Measurements from ENCODE around the gene ALLC. TPM values are rescaled to one million over a fixed set of nuclear protein-coding genes. Genes with fewer than 3 reads are reported as not detected.

The ALLC gene
- total and polyA plus RNA-seq, 2 donors (not counting 1 experiment from before 2014, with no cell fraction given), result not detected

DNA sequence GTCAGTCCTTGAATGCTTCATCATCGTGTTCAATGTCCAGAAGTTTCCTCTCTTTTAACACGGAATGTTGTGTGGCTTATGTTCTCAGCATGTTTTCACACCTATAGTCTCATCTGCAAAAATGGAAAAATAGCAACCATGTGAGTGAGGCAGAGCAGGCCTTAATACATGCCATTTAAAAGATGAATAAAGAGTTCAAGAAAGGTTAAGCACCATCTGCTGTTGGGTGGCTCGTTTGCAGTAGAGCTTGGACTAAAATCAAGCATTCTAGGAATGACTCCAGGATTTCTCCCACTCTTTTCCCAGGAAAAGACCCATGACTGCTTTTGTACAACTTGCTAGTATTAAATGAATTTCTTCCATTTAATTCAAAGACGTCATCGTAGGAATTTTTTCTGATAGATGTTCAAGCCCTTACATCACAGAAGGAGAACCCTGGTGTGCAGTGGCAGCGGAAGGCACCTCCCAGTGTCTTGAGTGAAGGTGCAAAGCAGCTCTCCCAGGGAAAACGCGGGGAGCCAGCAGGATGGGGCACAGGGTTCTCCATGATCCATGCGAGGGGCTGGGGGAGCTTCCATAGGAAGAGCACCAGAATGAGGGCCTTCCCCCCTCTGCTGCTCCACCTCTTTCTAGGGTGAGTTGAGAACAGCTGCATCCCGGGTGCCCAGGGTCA, 55.0 kb downstream of the ALLC start:
- no peaks in the 10 kb centered on the region for H3K4me1 ChIP-seq (ENCODE audit: control insufficient read depth, extremely low read depth, insufficient read depth, low read length)
- no peak overlapping the region for H3K9ac ChIP-seq (ENCODE audit: insufficient read depth, low read length)
- H3K36me3 ChIP-seq (ENCODE audit: control insufficient read depth, insufficient read depth, low read length), result no peaks in the 10 kb centered on the region
- H3K27ac ChIP-seq (ENCODE audit: insufficient read depth, low read length), result no peak overlapping the region
- no peak overlapping the region for H3K4me2 ChIP-seq (ENCODE audit: extremely low read depth, insufficient read depth, low read length)
- TF ChIP-seq, protein P1, sequence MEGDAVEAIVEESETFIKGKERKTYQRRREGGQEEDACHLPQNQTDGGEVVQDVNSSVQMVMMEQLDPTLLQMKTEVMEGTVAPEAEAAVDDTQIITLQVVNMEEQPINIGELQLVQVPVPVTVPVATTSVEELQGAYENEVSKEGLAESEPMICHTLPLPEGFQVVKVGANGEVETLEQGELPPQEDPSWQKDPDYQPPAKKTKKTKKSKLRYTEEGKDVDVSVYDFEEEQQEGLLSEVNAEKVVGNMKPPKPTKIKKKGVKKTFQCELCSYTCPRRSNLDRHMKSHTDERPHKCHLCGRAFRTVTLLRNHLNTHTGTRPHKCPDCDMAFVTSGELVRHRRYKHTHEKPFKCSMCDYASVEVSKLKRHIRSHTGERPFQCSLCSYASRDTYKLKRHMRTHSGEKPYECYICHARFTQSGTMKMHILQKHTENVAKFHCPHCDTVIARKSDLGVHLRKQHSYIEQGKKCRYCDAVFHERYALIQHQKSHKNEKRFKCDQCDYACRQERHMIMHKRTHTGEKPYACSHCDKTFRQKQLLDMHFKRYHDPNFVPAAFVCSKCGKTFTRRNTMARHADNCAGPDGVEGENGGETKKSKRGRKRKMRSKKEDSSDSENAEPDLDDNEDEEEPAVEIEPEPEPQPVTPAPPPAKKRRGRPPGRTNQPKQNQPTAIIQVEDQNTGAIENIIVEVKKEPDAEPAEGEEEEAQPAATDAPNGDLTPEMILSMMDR (conservative IDR thresholded peaks at IDR 0.05 in 1 of 2, IDR thresholded peaks at IDR 0.05 in 1 of 2; ENCODE audit: low read depth in 1 of 2, low read length in 2 of 2), result no peak
- TF ChIP-seq EZH2 (IDR thresholded peaks at IDR 0.05; ENCODE audit: low read length, missing control alignments), result no peak
- H3K79me2 ChIP-seq (ENCODE audit: control insufficient read depth, insufficient read depth, low read length), result no peaks in the 10 kb centered on the region
- no peaks in the 10 kb centered on the region for H3K9me3 ChIP-seq (ENCODE audit: control insufficient read depth, insufficient read depth, low read depth, low read length)
- H3K27me3 ChIP-seq (ENCODE audit: control insufficient read depth, insufficient read depth, low read length), result no peaks in the 10 kb centered on the region
- DNase-seq (ENCODE audit: low read depth in 2 of 2), result peak; percentile 18 to 30
- no peaks in the 10 kb centered on the region for H4K20me1 ChIP-seq (ENCODE audit: control insufficient read depth, extremely low read depth, insufficient read depth, low read length)
- no peak overlapping the region for H3K4me3 ChIP-seq (replicated peaks in 1 of 4; ENCODE audit: control extremely low read depth in 1 of 4, insufficient read depth in 1 of 4, low read depth in 3 of 4, low read length in 4 of 4)
- no peak overlapping the region for H2AFZ ChIP-seq (ENCODE audit: low read length)

DNA sequence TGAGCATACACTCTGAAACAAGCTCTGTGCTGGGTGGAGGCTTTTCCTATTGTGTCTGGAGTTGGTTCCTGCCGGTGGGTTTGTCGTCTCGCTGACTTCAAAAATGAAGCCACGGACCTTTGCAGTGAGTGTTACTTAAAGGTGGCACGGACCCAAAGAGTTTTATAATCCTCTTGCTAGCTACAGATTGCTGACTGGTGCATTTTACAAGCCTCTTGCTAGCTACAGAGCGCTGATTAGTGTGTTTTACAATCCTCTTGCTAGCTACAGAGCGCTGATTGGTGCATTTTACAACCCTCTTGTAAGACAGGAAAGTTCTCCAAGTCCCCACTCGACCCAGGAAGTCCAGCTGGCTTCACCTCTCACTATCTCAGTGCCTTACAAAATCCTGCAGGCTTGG, 60.7 kb downstream of the ALLC start:
- Histone ChIP-seq H3K4me3 (replicated peaks in 1 of 4; ENCODE audit: control extremely low read depth in 1 of 4, insufficient read depth in 1 of 4, low read depth in 3 of 4, low read length in 4 of 4) (no peak overlapping the region), H3K9ac (ENCODE audit: insufficient read depth, low read length) (no peak overlapping the region)
- TF ChIP-seq, protein P1 (conservative IDR thresholded peaks at IDR 0.05 in 1 of 2, IDR thresholded peaks at IDR 0.05 in 1 of 2; ENCODE audit: low read depth in 1 of 2, low read length in 2 of 2), result no peak
- TF ChIP-seq EZH2 (IDR thresholded peaks at IDR 0.05; ENCODE audit: low read length, missing control alignments), result no peak

DNA sequence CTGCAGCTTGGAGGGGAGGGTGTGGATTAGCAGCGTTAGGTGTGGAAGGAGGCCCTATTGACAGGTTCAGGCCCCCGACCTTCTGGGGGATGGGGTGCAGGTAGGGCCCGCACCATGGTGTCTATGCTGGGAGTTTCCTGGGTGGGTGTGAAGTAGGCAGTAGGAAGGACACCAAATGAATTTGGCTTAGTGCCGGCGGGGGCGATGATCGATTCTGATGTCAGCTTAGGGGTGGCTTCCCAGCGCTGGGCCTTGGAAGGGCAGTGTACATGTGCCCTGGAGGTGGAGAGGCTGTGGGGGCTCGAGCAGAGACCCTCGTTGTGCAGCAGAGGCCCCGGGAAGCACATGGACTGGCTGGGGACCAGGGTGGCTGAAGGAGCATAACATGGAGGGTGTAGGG, 67.0 kb downstream of the ALLC start:
- Histone ChIP-seq H3K79me2 (ENCODE audit: control insufficient read depth, insufficient read depth, low read length) (no peaks in the 10 kb centered on the region), H3K9ac (ENCODE audit: insufficient read depth, low read length) (no peak overlapping the region), H4K20me1 (ENCODE audit: control insufficient read depth, extremely low read depth, insufficient read depth, low read length) (no peaks in the 10 kb centered on the region), H3K4me1 (ENCODE audit: control insufficient read depth, extremely low read depth, insufficient read depth, low read length) (no peaks in the 10 kb centered on the region), H3K4me3 (replicated peaks in 1 of 4; ENCODE audit: control extremely low read depth in 1 of 4, insufficient read depth in 1 of 4, low read depth in 3 of 4, low read length in 4 of 4) (no peak overlapping the region), H3K4me2 (ENCODE audit: extremely low read depth, insufficient read depth, low read length) (no peak overlapping the region), H3K36me3 (ENCODE audit: control insufficient read depth, insufficient read depth, low read length) (no peaks in the 10 kb centered on the region), H3K9me3 (ENCODE audit: control insufficient read depth, insufficient read depth, low read depth, low read length) (no peaks in the 10 kb centered on the region), H3K27ac (ENCODE audit: insufficient read depth, low read length) (no peak overlapping the region), H2AFZ (ENCODE audit: low read length) (no peak overlapping the region), H3K27me3 (ENCODE audit: control insufficient read depth, insufficient read depth, low read length) (peaks cover 4% of the 10 kb centered on the region)
- TF ChIP-seq, protein P1 (conservative IDR thresholded peaks at IDR 0.05 in 1 of 2, IDR thresholded peaks at IDR 0.05 in 1 of 2; ENCODE audit: low read depth in 1 of 2, low read length in 2 of 2), result no peak
- TF ChIP-seq EZH2 (IDR thresholded peaks at IDR 0.05; ENCODE audit: low read length, missing control alignments), result no peak
- DNase-seq (ENCODE audit: low read depth in 2 of 2), result no peak

More for the DNA sequence above, 60.7 kb downstream of the ALLC start:
- DNase-seq (ENCODE audit: low read depth in 2 of 2), result no peak
- no peaks in the 10 kb centered on the region for H3K36me3 ChIP-seq (ENCODE audit: control insufficient read depth, insufficient read depth, low read length)
- H3K27me3 ChIP-seq (ENCODE audit: control insufficient read depth, insufficient read depth, low read length), result no peaks in the 10 kb centered on the region
- H2AFZ ChIP-seq (ENCODE audit: low read length), result no peak overlapping the region
- H3K9me3 ChIP-seq (ENCODE audit: control insufficient read depth, insufficient read depth, low read depth, low read length), result no peaks in the 10 kb centered on the region
- H3K79me2 ChIP-seq (ENCODE audit: control insufficient read depth, insufficient read depth, low read length), result no peaks in the 10 kb centered on the region
- H4K20me1 ChIP-seq (ENCODE audit: control insufficient read depth, extremely low read depth, insufficient read depth, low read length), result no peaks in the 10 kb centered on the region
- H3K27ac ChIP-seq (ENCODE audit: insufficient read depth, low read length), result no peak overlapping the region
- H3K4me1 ChIP-seq (ENCODE audit: control insufficient read depth, extremely low read depth, insufficient read depth, low read length), result no peaks in the 10 kb centered on the region
- no peak overlapping the region for H3K4me2 ChIP-seq (ENCODE audit: extremely low read depth, insufficient read depth, low read length)
